Activated CD4-positive, alpha-beta T cell treated with anti-CD3 and anti-CD28 coated beads, Interleukin-2, Interleukin-4, amounts not matched to agents 100 ng/mL and 50 ng/mL, durations not matched to agents 16 hours and 8 hours (primary cell): ENCODE results near the gene SCLY.

Experiments used
- DNase-seq: peaks from one replicate; pipeline ENCODE4 v3.0.0-alpha.2; 2020; ENCODE audit warnings: low spot score

The SCLY gene

DNA sequence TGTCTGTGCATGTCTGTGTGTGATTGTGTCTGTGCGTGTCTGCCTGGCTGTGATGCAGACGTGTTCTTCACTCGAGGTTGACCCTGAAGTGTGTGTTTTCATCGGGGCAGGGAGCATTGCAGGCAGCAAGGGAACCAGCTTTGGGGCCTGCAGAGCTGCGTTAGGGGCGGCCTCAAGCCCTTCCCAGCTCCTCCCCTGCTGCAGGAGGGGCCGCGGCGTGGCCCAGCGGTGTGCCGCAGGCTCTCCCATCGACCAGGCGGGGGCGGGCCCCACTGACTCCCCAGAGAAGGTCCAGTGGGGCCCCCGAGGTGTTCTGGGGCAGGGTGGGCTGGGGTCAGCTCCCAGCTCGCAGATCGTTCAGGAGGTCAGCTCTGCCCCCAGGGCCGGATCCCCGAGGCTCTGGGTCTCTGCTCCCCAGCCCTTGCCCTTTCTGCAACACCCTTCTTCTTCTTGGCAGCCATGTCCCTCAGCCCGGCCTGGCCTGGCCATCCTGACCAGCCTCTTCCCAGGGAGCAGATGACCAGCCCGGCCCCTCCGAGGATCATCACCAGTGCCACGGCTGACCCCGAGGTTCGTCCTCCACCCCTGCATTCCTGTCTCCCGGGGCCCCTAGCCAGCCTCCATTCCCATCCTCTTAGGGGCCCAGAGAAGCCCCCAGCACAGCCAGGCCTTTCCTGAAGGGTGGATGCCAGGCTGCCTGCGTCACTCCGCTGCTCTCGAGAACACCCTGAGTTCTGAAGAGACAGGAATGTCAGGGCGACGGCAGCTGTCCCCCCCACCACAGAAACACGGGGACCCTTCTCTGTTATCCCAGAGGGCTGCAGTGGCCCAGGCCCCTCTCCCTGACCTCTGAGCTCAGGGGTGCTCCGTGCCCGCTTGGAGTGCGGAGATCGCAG is 66.6 kb downstream of the SCLY start:
- DNase-seq: no peak

DNA sequence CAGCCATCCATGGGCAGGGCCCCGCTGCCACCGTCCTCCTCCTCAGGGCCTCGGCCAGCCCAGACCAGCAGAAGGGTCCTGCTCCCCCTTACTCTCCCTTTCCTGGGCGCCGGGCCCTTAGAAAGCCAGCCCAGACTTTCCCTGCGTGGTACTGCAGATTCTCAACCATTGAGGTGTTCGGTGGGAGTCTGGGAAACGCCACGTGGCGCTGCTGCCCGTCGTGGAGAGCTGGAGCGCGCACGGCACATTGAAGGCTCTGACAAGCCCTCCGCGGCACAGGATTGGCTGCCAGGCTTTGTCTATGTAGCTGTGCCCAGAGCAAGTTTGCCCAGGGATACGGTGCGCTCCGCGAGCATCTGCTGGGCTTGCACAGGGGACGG is 67.2 kb downstream of the SCLY start:
- DNase-seq: no peak

- DNase-seq: no peak
Observed at GRCh38 chr2:238128534-238129001, 67.8 kb downstream of the SCLY start.

DNA sequence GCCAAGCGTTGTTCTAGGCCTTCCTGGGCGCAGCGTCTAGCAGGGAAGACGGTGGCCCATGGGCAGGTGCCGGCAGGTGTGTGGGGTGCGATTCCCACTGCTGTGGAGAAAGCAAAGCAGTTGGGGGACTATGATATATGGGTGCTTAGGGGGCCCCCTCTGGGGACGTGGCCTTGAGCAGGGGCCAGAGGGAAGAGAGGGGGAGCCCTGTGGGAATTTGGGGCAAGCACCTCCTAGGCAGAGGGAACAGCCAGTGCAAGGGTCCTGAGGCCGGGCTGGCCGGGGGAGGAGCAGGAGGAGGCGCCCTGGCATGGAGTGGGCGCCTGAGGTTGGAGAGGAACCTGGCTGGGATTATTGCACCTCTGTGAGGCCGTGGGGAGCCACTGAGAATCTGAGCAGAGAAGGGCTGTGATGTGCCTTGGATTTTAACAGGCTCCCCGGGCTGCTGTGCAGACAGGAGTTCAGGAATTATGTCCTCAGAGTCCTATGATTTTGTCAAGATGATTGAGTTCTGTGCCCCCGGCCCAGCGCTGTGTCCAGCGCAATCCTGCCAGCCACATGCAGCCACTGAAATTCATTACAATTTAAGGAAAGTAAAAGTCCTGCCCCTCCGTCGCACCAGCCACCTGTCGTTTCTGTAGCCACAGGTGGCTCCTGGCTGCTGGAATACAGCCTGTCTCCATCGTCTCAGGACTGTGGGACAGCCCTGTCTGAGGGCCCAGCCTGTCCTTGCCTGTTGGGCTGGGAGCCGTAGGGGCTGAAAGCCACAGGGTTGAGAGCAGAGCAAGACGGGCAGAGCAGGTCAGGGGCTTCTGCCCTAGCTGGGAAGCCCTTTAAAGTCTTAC is 68.6 kb downstream of the SCLY start:
- no peak for DNase-seq

- no peak for DNase-seq
Observed at GRCh38 chr2:238130111-238130695, 69.4 kb downstream of the SCLY start.

DNA sequence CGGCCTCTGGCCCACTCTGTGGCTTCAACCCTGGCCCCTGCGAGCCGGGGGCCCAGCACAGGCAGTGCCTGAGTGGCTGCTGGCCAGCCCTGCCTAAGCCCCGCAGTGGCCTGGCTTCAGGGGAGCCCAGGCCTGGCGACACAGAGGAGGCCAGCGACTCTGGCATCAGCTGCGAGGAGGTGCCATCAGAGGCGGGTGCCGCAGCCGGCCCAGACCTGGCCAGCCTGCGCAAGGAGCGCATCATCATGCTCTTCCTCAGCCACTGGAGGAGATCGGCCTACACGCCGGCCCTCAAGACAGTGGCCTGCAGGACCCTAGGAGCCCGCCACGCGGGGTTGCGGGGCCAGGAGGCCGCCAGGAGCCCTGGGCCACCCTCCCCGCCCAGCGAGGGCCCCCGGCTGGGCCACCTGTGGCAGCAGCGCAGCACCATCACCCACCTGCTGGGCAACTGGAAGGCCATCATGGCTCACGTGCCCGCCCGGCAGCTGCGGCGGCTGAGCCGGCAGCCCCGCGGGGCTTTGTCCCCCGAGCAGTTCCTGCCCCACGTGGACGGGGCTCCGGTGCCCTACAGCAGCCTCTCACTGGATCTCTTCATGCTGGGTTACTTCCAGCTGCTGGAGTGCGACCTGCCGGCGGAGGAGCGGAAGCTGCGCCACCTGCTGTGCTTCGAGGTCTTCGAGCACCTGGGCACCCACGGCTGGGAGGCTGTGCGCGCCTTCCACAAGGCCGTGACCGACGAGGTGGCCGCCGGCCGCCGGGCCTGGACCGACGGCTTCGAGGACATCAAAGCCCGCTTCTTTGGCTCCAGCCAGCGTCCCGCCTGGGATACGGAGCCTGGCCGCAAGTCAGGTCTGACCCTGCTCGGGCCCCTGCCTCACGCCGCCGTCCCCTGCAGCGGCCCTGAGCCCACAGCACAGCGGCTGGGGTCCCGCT is 70.2 kb downstream of the SCLY start:
- DNase-seq: no peak

GRCh38 chr2:238131761-238132462 is 71.1 kb downstream of the SCLY start:
- no peak for DNase-seq

DNA sequence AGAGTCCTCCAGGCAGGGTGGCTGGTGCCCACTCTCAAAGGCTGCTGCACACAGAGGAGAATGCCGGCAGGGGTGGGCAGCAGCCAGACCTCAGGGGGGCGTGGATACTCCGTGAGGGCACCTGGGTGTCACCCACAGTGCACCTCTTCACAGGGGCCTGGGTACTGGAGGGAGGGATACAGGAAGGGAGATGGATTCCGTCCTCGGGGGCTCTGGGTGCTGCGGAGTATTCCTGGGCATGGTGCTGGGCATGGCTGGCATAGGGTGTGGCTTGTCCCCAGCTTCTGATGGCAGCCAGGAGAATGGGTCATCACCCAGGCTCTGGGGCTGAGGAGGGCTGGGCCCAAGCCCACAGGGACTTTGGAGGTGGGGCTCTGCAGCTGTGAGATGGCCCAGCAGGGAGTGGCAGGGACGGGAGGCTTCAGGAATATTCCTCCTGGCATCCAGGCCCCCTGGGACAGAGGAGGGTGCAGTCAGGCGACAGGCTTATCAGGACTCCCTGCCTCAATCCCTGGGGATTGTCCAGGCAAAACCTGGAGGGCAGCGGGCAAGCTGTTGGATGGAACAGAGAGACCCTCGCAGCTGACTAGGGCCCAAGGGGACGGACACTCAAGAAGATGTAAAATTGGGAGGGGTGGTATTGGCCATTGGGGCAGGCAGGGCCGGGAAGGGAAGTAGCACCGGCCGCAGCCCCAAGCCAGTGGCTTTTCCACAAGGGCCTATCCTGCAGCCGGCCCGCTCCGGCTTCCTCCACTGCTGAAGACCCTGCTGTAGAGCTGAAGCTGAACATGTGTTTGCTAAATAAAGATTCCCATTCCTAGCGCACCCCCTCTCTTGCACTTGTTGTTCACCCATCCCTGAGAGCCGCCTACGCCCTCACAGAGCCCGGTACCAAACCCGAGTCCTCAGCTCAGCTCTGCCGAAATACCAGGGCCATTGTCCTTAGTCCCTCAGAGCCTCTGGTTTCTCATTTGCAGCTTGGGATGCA is 72.0 kb downstream of the SCLY start:
- no peak for DNase-seq

DNA sequence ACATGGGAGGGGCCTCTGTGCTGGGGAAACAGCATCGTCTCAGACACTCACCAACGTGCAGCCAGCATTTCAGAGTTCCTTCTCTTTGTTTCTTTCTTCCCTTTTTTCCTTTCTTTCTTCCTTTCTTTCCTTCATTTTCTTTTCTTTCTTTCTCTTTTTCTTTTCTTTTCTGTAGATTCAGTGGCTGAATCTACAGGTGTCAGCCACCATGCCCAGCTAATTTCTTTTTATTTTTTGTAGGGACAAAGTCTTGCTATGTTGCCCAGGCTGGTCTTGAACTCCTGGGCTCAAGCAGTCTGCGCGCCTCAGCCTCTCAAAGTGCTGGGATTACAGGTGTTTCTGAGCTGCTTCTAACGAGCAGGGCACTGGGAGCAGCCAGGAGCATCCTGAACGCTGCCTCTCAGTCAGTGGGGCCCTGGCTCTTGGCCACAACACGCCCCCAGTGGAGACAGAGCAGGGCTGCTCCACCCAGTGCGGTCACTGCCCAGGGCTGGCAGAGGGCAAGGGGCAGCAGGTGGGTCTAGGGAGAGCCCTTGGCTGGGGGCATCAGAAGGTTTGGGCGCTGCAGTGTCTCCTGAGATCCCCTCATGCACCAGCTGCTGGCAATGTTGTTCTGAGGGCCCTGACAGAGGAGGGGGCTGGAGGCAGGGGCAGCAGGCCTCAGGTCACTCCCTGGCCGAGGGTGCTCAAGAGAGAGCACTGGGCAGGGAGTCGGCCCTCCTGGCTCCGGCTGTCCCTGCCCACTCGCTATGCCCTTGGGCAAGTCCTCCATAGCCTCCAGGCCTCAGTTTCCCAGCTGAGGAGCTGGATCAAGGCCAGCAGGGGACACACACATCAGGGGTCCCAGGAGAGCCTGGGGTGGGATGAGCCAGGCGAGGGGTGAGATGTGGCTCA is 72.9 kb downstream of the SCLY start:
- no peak for DNase-seq

- DNase-seq: no peak
Observed at GRCh38 chr2:238134393-238134785, 73.6 kb downstream of the SCLY start.

GRCh38 chr2:238135601-238136150 is 74.9 kb downstream of the SCLY start:
- DNase-seq: no peak

DNA sequence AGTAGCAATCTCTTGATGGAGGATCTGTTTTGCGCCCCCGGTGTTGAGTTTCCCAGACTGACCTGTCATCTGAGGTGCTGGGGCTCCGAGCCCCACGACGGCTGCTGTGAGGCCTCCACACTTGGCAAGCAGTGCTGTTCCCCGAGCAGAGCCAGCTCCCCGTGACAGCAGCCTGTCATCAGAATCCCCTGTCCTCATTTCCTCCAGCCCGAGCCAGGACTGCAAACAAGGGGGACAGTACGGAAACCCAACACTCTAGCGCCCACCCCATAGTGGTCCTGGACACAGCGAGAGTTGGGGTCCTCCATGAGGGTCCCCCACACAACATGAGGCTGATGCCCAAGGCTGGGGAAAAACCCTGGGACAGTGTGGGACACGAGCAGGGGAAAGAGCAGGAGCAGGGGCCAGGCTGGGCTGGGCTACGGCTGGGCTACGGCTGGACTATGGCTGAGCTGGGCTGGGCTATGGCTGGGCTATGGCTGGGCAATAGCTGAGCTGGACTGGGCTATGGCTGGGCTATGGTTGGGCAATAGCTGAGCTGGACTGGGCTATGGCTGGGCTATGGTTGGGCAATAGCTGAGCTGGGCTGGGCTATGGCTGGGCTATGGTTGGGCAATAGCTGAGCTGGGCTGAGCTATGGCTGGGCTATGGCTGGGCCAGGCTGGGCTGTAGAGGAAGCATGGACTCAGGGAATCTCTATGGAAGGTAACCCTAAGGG is 76.2 kb downstream of the SCLY start:
- no peak for DNase-seq

- DNase-seq: no peak
Observed at GRCh38 chr2:238137885-238138284, 77.1 kb downstream of the SCLY start.

GRCh38 chr2:238138331-238139195 is 77.8 kb downstream of the SCLY start, which contains the start of gene KLHL30:
Gene KLHL30 (plus strand): TSS chr2:238138668. CDS start chr2:238140755, 2,087 bp downstream.
- DNase-seq: no peak

GRCh38 chr2:238139196-238140039 is 78.6 kb downstream of the SCLY start:
- peak; percentile 27 for DNase-seq

- DNase-seq: no peak
Observed at GRCh38 chr2:238140040-238140439, 79.2 kb downstream of the SCLY start.
